NCI-H2107 (cell line): ENCODE data around the gene LPP.

Experiments used
- DNase-seq: peaks from one replicate; lab custom pipeline; 2025; lab: John Stamatoyannopoulos, UW

LPP gene

GRCh38 chr3:188518416-188518815, 364.5 kb downstream of the LPP start:
- no peak for DNase-seq

GRCh38 chr3:188518835-188519452, 365.0 kb downstream of the LPP start:
- no peak for DNase-seq

GRCh38 chr3:188520466-188520865, 366.5 kb downstream of the LPP start:
- no peak for DNase-seq

GRCh38 chr3:188522115-188522514, 368.2 kb downstream of the LPP start:
- no peak for DNase-seq

- DNase-seq = no peak
Observed at GRCh38 chr3:188523291-188523690, 369.3 kb downstream of the LPP start.

GRCh38 chr3:188524052-188524451, 370.1 kb downstream of the LPP start:
- no peak for DNase-seq

- DNase-seq = no peak
Observed at GRCh38 chr3:188526057-188526456, 372.1 kb downstream of the LPP start.

- no peak for DNase-seq
Observed at GRCh38 chr3:188527389-188527788, 373.4 kb downstream of the LPP start.

- no peak for DNase-seq
Observed at GRCh38 chr3:188528396-188528795, 374.4 kb downstream of the LPP start.

GRCh38 chr3:188529228-188529627, 375.3 kb downstream of the LPP start:
- DNase-seq = no peak

GRCh38 chr3:188530226-188530625, 376.3 kb downstream of the LPP start:
- no peak for DNase-seq

GRCh38 chr3:188531210-188531609, 377.3 kb downstream of the LPP start:
- no peak for DNase-seq

GRCh38 chr3:188533172-188533571, 379.2 kb downstream of the LPP start:
- no peak for DNase-seq

- DNase-seq = no peak
Observed at GRCh38 chr3:188533612-188534357, 379.8 kb downstream of the LPP start.

GRCh38 chr3:188534633-188535032, 380.7 kb downstream of the LPP start:
- DNase-seq = no peak

GRCh38 chr3:188537606-188538005, 383.6 kb downstream of the LPP start:
- DNase-seq = no peak

GRCh38 chr3:188539037-188539436, 385.1 kb downstream of the LPP start:
- DNase-seq = no peak

GRCh38 chr3:188539631-188540194, 385.8 kb downstream of the LPP start:
- DNase-seq = no peak

- DNase-seq = no peak
Observed at GRCh38 chr3:188542196-188542595, 388.2 kb downstream of the LPP start.

GRCh38 chr3:188544012-188544411, 390.1 kb downstream of the LPP start:
- no peak for DNase-seq

GRCh38 chr3:188546835-188547670, 393.1 kb downstream of the LPP start:
- DNase-seq = no peak

- no peak for DNase-seq
Observed at GRCh38 chr3:188553569-188553968, 399.6 kb downstream of the LPP start.

GRCh38 chr3:188554404-188554803, 400.4 kb downstream of the LPP start:
- no peak for DNase-seq
